H54 (cell line): ENCODE data around the gene MBNL1.
"Not testable (repeated sequence)": the region's sequence is repeated elsewhere in the genome, so short reads cannot be mapped to it uniquely, and the experiment has no call there.

ENCODE experiments used
- DNase-seq: peaks from one replicate; pipeline ENCODE4 v3.0.0; 2011; ENCODE audit warnings: low spot score, mixed read lengths; ENCODE audit not compliant: insufficient read length
- FAIRE-seq: peaks from 3 replicates; lab custom pipeline; 2011; peaks lifted over from hg19 to GRCh38; lab: Jason Lieb, UNC
- POLR2A ChIP-seq: IDR thresholded peaks from 2 replicates; pipeline ENCODE4 v1.6.1; 2011; ENCODE audit warnings: low read depth, mild to moderate bottlenecking, low read length

The MBNL1 gene

DNA sequence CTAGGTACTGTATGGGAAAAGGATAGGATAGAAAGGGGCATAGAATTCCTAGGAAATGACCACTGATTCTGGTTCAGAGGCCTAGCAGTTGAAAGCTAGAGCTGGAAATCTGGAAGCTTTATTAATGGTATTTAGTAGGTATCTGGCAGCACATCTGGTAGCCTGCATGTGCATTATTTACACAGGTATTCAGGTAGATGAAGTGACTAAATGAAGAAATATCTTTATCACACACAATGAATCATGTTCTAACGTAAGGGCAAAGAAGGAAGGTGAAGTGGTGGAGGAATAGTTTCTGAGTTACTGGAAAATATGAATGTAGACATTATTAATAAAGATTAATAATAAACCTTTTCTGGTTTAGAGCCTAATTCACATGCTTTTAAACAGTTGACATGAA lies 119.9 kb downstream of the MBNL1 start:
- no peak for TF ChIP-seq POLR2A
- no peak for FAIRE-seq
- no peak for DNase-seq

DNA sequence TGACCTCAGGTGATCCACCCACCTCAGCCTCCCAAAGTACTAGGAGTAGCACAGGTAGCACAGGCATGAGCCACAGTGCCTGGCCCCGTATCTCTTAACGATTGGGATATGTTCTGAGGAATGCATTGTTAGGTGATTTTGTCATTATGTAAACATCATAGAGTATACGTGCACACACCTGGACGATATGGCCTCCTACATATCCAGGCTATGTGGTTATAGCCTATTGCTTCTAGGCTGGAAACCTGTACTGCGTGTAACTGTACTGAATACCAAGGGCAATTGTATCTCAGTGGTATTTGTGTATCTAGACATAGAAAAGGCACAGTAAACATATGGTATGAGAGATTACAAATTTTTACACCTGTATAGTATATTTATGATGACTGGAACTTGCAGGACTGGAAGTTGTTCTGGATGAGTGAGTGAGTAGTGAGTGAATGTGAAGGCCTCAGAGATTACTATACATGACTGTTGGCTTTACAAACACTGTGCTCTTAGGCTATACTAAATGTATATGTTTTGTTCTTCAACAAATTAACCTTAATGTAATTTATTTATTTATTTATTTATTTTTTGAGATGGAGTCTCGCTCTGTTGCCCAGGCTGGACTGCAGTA lies 120.7 kb downstream of the MBNL1 start:
- TF ChIP-seq POLR2A, result no peak
- DNase-seq (no peak), FAIRE-seq (peak; percentile 15)

DNA sequence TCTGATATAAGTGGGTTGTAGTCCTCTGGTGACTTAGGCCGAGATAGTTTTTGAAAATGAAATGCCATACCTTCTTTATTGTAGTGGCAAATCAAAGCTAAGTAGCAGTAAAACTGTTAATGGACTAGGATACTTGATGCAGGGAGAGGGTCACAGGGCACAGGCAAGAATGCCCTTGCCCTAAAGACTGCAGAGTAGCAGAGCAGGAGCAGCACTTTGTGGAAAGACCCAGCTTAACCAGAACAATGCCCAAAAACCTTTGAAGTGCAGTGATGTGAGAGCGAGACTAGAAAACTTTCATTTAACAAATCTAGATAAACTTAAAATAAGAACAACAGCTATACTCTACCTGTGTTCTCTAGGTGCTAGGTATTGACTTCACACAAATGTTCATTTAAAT lies 121.9 kb downstream of the MBNL1 start:
- TF ChIP-seq POLR2A, result no peak
- DNase-seq (no peak), FAIRE-seq (peak; percentile 30)

DNA sequence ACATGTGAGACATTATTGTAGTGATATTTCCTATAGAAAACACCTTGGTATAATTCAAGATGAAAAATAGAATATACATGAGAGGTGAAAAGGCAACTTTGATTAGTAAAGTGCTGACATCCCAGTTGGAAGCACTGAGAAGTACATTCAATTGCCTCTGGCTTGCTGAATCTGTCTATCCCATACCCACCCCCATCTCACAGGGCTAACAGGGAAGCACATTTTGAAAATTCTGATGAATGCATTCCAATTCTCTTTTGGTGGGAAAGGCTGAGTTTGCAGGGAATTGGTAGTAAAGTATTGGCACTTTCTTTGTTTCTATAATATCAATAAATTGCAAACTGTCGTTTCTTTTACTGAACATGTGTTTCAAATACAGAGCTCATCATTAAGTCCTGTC lies 122.9 kb downstream of the MBNL1 start:
- no peak for DNase-seq
- no peak for FAIRE-seq
- TF ChIP-seq POLR2A, result no peak

DNA sequence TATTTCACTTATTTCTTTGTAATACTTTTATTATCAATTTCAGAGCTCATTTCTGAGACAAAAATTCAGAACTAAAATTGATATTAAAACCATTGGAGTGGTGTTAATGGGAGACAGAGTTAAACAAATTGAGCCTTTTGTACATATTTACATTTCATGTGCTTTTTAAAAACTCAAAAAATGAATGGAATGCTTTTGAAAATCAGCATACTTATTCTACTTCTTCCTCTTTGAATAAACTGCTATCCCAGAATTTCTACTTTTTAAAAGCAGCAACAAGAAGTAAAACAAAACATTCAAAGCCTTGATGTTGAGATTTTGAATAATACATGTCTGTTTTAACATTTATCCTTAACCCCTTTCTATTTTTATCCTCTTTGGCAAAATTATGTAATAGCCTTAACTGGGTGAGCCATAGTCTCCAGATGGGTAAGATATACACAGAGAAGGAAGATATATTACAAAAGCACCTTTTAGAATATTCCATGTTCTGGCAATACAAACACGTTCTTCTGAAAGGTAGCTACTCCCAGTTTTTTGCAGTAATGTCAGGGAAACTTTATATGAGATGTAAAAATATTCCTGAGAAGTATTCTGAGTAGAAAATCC lies 123.6 kb downstream of the MBNL1 start:
- DNase-seq (no peak), FAIRE-seq (peak; percentile 6)
- TF ChIP-seq POLR2A, result no peak

DNA sequence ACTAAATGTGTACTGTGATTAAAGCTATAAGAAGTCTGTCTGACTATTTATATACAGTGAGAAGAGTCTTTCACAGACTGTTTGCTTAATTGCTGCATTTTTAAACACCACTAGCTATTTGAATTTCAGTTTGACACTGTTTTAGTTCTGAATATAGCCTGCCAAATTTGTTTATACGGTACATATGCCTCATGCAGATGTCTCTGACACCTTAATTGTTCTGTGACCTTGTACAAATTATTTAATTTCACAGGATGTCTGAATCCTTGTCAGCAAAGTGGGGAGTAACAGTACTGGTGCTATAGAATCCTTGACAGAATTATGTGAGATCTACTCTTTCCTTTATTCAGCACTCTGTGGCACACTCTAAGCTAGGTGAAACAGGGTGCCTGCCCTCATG lies 125.5 kb downstream of the MBNL1 start:
- no peak for FAIRE-seq
- TF ChIP-seq POLR2A, result no peak
- no peak for DNase-seq

DNA sequence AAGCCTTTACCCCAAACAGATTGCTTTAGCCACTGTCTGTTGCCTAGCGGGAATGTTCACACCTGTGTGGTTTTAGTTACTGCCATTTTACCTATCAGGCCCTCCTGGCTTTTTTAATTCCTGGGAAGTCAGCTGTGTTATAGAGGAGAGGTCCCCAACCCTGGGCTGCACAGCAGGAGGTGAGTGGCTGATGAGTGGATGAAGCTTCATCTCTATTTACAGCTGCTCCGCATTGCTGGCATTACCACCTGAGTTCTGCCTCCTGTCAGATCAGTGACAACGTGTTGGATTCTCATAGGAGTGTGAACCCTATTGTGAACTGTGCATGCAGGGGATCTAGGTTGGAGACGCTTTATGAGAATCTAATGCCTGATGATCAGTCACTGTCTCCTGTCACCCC lies 127.0 kb downstream of the MBNL1 start:
- no peak for TF ChIP-seq POLR2A
- DNase-seq (no peak), FAIRE-seq (no peak)

DNA sequence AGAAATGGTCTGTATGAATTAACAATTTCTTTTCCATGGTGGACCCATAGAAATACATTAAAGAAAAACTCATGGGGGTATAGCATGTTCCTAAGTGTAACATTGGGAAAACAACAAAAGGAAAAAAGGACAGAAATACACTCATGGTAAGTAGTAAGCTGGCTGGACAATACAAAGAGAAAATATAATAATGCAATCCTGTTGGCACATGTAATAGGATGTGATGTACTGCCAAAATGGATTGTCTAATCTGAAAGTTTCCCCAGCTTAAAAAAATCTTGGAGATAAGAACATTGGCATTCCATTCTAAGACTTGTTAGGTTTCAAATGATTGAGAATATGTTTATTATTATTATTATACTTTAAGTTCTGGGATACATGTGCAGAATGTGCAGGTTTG lies 128.1 kb downstream of the MBNL1 start:
- FAIRE-seq (no peak), DNase-seq (no peak)
- no peak for TF ChIP-seq POLR2A

DNA sequence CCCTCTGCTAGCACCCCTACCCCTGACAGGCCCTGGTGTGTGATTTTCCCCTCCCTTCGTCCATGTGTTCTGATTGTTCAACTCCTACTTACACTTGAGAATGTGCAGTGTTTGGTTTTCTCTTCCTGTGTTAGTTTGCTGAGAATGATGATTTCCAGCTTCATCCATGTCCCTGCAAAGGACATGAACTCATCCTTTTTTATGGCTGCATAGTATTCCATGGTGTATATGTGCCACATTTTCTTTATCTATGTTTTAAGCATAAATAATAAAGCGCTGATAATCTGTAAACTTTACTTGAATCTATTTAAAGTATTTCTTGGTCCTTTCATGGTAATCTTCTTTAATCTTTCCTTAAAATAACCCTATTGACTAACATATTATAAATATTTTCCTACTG lies 128.6 kb downstream of the MBNL1 start:
- not testable (repeated sequence) for FAIRE-seq

DNA sequence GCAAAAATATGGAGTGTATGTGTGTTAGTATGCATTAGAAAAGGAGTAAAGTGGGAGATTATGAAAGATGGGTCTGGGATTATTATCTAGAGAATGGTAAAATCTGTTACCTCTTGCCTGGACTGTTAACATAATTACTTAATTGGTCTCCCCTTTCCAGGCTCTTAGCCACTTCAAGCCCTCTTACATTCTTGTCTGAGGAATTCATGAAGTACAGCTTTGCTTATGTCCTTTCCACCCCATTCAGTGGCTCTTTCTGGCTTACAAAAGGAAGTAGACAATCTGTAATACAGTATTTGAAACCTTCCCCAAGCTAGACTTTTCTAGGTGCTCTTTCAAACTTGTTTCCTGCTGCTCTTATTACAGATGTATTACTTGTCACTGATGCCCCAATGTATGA lies 129.8 kb downstream of the MBNL1 start:
- no peak for TF ChIP-seq POLR2A
- FAIRE-seq (no peak), DNase-seq (no peak)

More for the DNA sequence above, 128.6 kb downstream of the MBNL1 start:
- not testable (repeated sequence) for DNase-seq

DNA sequence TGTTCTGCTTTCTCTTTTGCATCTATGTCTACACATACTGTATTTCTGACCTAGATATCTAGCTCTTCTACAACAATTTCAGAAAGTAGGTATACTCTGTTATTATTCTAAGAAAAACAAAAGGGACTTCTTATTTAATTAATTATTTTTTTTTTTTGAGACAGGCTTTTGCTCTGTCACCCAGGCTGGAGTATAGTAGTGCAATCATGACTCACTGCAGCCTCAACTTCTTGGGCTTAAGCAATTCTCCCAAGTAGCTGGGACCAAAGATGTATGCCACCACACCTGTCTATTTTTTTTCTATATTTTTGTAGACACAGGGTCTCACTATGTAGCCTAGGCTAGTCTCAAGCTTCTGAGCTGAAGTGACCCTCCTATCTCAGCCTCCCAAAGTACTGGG lies 130.6 kb downstream of the MBNL1 start:
- TF ChIP-seq POLR2A, result no peak
- FAIRE-seq (peak; percentile 61), DNase-seq (no peak)

DNA sequence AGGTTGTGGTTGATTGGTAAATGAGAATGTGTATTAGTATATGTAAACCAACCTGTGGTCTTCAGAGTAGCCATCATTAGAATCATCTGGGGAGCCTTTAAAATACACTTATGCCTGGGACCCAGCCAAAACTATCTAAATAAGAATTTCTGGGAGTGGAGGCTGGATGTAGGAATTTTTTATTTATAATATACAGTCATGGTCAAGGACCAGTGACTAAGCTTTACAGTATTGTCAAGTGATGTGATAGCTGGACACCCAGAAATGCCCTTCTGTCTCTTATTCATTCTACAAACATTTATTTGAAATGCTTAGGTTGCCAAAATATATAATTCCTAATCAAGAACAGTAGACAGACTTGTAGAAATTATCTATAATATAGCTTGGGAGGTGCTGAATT lies 132.2 kb downstream of the MBNL1 start:
- no peak for TF ChIP-seq POLR2A
- no peak for DNase-seq
- peak; percentile 41 for FAIRE-seq

DNA sequence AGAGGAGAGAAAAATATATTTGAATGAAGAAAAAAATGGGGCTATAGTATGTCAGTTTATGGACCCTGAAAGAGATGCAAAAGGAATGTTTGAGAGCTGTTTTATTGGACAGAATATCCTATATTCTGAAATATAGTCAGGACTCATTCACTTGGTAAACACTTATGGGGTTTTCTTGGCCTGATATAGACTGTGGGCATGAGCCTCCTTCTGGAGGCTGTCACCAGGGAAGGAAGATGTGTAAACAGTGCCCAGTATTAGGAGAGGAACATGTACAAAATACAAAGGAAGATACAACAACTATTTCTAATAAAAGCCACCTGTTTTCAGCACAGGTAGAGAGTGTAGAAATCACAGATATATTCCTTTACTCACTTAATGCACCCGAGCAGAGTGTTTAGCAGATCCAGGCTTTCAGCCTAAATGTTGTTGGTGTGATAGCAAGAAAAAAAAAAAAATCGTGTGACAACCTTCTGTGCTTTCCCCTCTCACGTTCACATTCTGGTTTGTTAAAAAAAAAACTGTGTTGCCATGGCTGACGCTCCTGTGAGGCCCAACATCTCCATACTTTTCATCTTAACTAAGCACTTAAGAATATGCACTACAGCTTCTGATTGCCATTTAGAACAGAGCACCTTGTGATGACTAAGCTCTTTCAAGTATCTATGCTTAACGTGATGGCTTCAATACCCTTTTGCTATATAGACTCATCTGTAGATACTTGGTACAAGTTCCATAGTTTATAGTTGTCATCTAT lies 134.1 kb downstream of the MBNL1 start:
- FAIRE-seq (no peak), DNase-seq (no peak)
- no peak for TF ChIP-seq POLR2A

DNA sequence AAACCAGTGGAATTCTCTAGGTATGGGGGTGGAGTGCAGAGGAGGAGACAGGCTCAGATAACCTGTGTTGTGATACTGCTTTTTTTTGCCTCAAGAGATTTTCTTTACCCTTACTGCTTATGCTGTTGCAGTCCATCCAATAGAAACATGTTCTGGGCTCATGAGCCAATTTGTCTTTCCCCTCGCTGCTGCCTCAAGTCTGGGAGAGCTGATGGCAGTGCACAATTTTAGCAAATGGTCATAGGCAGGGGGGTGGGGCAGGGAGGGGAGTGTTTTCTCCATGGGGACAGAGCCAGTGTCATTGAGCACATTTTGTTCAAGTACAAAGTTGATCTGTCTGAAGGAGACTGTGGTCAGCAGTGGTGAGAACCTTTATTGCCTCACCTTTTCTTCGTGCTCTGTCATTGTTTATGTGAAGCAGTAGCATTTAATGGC lies 134.9 kb downstream of the MBNL1 start:
- DNase-seq (no peak), FAIRE-seq (no peak)
- TF ChIP-seq POLR2A, result no peak
